Mesendoderm (in vitro differentiated cells): Measurements from ENCODE around the gene ZNF367.
A peak's percentile ranks its signal among the peaks of the same experiment; 100 is the strongest.

Experiments
- DNase-seq: peaks from one replicate; pipeline ENCODE4 v3.0.0; 2013
- H2AK5ac ChIP-seq: 2 replicates; pipeline ENCODE4 v1.6.1; 2013; ENCODE audit warnings: low read length, inconsistent platforms
- H2BK120ac ChIP-seq: 2 replicates; pipeline ENCODE4 v1.6.1; 2013; ENCODE audit warnings: low read depth, mild to moderate bottlenecking, low read length, moderate library complexity, mixed read lengths
- H2BK15ac ChIP-seq: replicated peaks from 2 replicates; pipeline ENCODE4 v1.6.1; 2013; ENCODE audit warnings: low read depth, mild to moderate bottlenecking, moderate library complexity
- H2BK5ac ChIP-seq: 2 replicates; pipeline ENCODE4 v1.6.1; 2013; ENCODE audit warnings: low read length, inconsistent platforms
- H3K18ac ChIP-seq: 2 replicates; pipeline ENCODE4 v1.6.1; 2013; ENCODE audit warnings: mild to moderate bottlenecking, low read length, mixed read lengths
- H3K23ac ChIP-seq: one replicate; pipeline ENCODE4 v1.6.1; 2013; ENCODE audit warnings: low read length
- H3K27ac ChIP-seq: 2 replicates; pipeline ENCODE4 v1.5.1; 2013; ENCODE audit warnings: low read depth, mild to moderate bottlenecking, inconsistent platforms, low read length, moderate library complexity
- H3K27me3 ChIP-seq: 2 replicates; pipeline ENCODE4 v1.6.1; 2013; ENCODE audit warnings: low read length, control low read depth, mild to moderate bottlenecking, inconsistent platforms; ENCODE audit not compliant: insufficient read depth, poor library complexity
- H3K36me3 ChIP-seq: 2 replicates; pipeline ENCODE4 v1.6.1; 2013; ENCODE audit warnings: low read length, inconsistent platforms; ENCODE audit not compliant: control insufficient read depth, insufficient read depth
- H3K4ac ChIP-seq: one replicate; pipeline ENCODE4 v1.6.1; 2013; ENCODE audit warnings: low read depth, mild to moderate bottlenecking, low read length, moderate library complexity
- H3K4me1 ChIP-seq: 2 replicates; pipeline ENCODE4 v1.6.1; 2013; ENCODE audit warnings: low read depth, low read length, inconsistent platforms; ENCODE audit not compliant: control insufficient read depth
- H3K4me2 ChIP-seq: 2 replicates; pipeline ENCODE4 v1.6.1; 2013; ENCODE audit warnings: low read length
- H3K4me3 ChIP-seq: 2 replicates; pipeline ENCODE4 v1.5.1; 2013; ENCODE audit warnings: mild to moderate bottlenecking, low read length
- H3K56ac ChIP-seq: one replicate; pipeline ENCODE4 v1.6.1; 2013; ENCODE audit warnings: low read length
- H3K79me1 ChIP-seq: 2 replicates; pipeline ENCODE4 v1.6.1; 2013; ENCODE audit warnings: low read length, inconsistent platforms
- H3K79me2 ChIP-seq: 2 replicates; pipeline ENCODE4 v1.6.1; 2013; ENCODE audit warnings: mild to moderate bottlenecking, low read length; ENCODE audit not compliant: control insufficient read depth, insufficient read depth
- H3K9ac ChIP-seq: 2 replicates; pipeline ENCODE4 v1.6.1; 2013; ENCODE audit warnings: low read length, inconsistent platforms
- H4K5ac ChIP-seq: one replicate; pipeline ENCODE4 v1.6.1; 2013; ENCODE audit warnings: low read length
- H4K8ac ChIP-seq: one replicate; pipeline ENCODE4 v1.6.1; 2013; ENCODE audit warnings: low read depth, mild to moderate bottlenecking, control low read depth, low read length, moderate library complexity
- WGBS: extraction: QIAGEN DNeasy Blood & Tissue Kit; methylation state at CpG from one replicate; pipeline ENCODE4 v1.1.7; 2013; ENCODE audit warnings: low lambda C conversion rate, missing lambda C conversion rate; ENCODE audit not compliant: insufficient coverage; ENCODE audit errors: extremely low coverage; 5-methylcytosine and 5-hydroxymethylcytosine counted together

The ZNF367 gene

GRCh38 chr9:96392263-96392662 is 25.9 kb downstream of the ZNF367 start:
- Histone ChIP-seq H2BK15ac (no peak overlapping the region), H3K18ac (no peak overlapping the region), H3K56ac (no peak overlapping the region), H2BK120ac (no peak overlapping the region), H3K36me3 (peaks cover 9% of the 10 kb centered on the region), H3K27me3 (no peaks in the 10 kb centered on the region), H3K4me3 (no peak overlapping the region), H3K4ac (no peak overlapping the region), H3K4me2 (no peak overlapping the region), H3K9ac (no peak overlapping the region), H3K79me2 (no peaks in the 10 kb centered on the region), H3K27ac (no peak overlapping the region), H4K5ac (no peak overlapping the region), H3K4me1 (no peaks in the 10 kb centered on the region), H3K79me1 (peaks cover 2% of the 10 kb centered on the region), H2AK5ac (no peak overlapping the region), H3K23ac (no peak overlapping the region), H2BK5ac (no peak overlapping the region), H4K8ac (no peak overlapping the region)
- no peak for DNase-seq
- WGBS: no CpG with 5 or more reads among the region's 12 CpGs

- Histone ChIP-seq H3K4me3 (no peak overlapping the region), H3K4ac (no peak overlapping the region), H4K5ac (no peak overlapping the region), H3K4me2 (no peak overlapping the region), H3K4me1 (no peaks in the 10 kb centered on the region), H3K9ac (no peak overlapping the region), H3K79me1 (peaks cover 2% of the 10 kb centered on the region), H3K79me2 (no peaks in the 10 kb centered on the region), H3K27me3 (no peaks in the 10 kb centered on the region), H2BK15ac (no peak overlapping the region), H3K18ac (no peak overlapping the region), H3K56ac (no peak overlapping the region), H3K23ac (no peak overlapping the region), H4K8ac (no peak overlapping the region), H3K27ac (no peak overlapping the region), H2AK5ac (no peak overlapping the region), H3K36me3 (peaks cover 9% of the 10 kb centered on the region), H2BK120ac (no peak overlapping the region), H2BK5ac (no peak overlapping the region)
- no CpG with 5 or more reads among the region's 5 CpGs for WGBS
- no peak for DNase-seq
These were observed 27.0 kb downstream of the ZNF367 start for GRCh38 chr9:96391021-96391765.

GRCh38 chr9:96388144-96388543 is 30.0 kb downstream of the ZNF367 start:
- WGBS: no CpG with 5 or more reads among the region's 11 CpGs
- H3K56ac ChIP-seq: no peak overlapping the region
- H3K36me3 ChIP-seq: peaks cover 8% of the 10 kb centered on the region

GRCh38 chr9:96386157-96386556 is 32.0 kb downstream of the ZNF367 start:
- Histone ChIP-seq H2BK120ac (no peak overlapping the region), H3K27ac (no peak overlapping the region), H3K4ac (no peak overlapping the region), H3K56ac (no peak overlapping the region), H3K79me2 (no peaks in the 10 kb centered on the region), H3K18ac (no peak overlapping the region), H3K36me3 (peaks cover 3% of the 10 kb centered on the region), H2AK5ac (no peak overlapping the region), H2BK5ac (no peak overlapping the region), H3K9ac (no peak overlapping the region), H3K4me2 (no peak overlapping the region), H3K4me1 (peaks cover 2% of the 10 kb centered on the region), H3K27me3 (no peaks in the 10 kb centered on the region), H3K23ac (no peak overlapping the region), H4K8ac (no peak overlapping the region), H3K79me1 (no peaks in the 10 kb centered on the region), H4K5ac (no peak overlapping the region), H3K4me3 (no peak overlapping the region), H2BK15ac (no peak overlapping the region)
- no peak for DNase-seq

More at GRCh38 chr9:96388144-96388543, 30.0 kb downstream of the ZNF367 start:
- DNase-seq: no peak
- Histone ChIP-seq H3K4ac (no peak overlapping the region), H3K27ac (no peak overlapping the region), H3K18ac (no peak overlapping the region), H4K8ac (no peak overlapping the region), H3K4me3 (no peak overlapping the region), H2BK15ac (no peak overlapping the region), H3K4me1 (no peaks in the 10 kb centered on the region), H3K4me2 (no peak overlapping the region), H2AK5ac (no peak overlapping the region), H3K79me2 (no peaks in the 10 kb centered on the region), H3K79me1 (no peaks in the 10 kb centered on the region), H3K27me3 (no peaks in the 10 kb centered on the region), H3K23ac (no peak overlapping the region), H2BK5ac (no peak overlapping the region), H3K9ac (no peak overlapping the region), H2BK120ac (no peak overlapping the region), H4K5ac (no peak overlapping the region)

- peaks cover 1% of the 10 kb centered on the region for H3K36me3 ChIP-seq
These were observed 34.8 kb downstream of the ZNF367 start, which contains the start of gene SLC35D2 for GRCh38 chr9:96383165-96383942. SLC35D2 (minus strand) TSS chr9:96383711; CDS start chr9:96383634, 77 bp downstream.

More at GRCh38 chr9:96383165-96383942, 34.8 kb downstream of the ZNF367 start, which contains the start of gene SLC35D2:
- no CpG with 5 or more reads among the region's 73 CpGs for WGBS
- Histone ChIP-seq H3K18ac (peak within 1 kb of the TSS; percentile 88), H3K27ac (peak within 1 kb of the TSS; percentile 41), H2AK5ac (no peak within 1 kb of the TSS), H3K4me1 (peaks cover 2% of the 10 kb centered on the region), H3K79me1 (no peaks in the 10 kb centered on the region), H3K4me2 (peak within 1 kb of the TSS; percentile 89), H3K79me2 (no peaks in the 10 kb centered on the region), H3K56ac (peak within 1 kb of the TSS; percentile 87), H3K27me3 (no peaks in the 10 kb centered on the region), H2BK15ac (no peak within 1 kb of the TSS), H4K8ac (peak within 1 kb of the TSS; percentile 0), H3K23ac (no peak within 1 kb of the TSS), H4K5ac (no peak within 1 kb of the TSS), H3K9ac (peak within 1 kb of the TSS; percentile 76), H2BK5ac (no peak within 1 kb of the TSS), H3K4me3 (peak within 1 kb of the TSS; percentile 53), H3K4ac (no peak within 1 kb of the TSS), H2BK120ac (no peak within 1 kb of the TSS)
- DNase-seq: peak; percentile 78
